AG04450 (cell line): ENCODE data around the gene DCDC1. TPM values are rescaled to one million over a fixed set of nuclear protein-coding genes. Genes with fewer than 3 reads are reported as not detected.

Experiments used
- CTCF ChIA-PET: fragments of 300-600, 350-600 bp; formaldehyde crosslinking; extraction: SDS; loops from one replicate; lab custom pipeline; 2022; ENCODE audit warnings: antibody characterized with exemption, inconsistent platforms; lab: Charles Lee
- POLR2A ChIA-PET: fragments of 350-600 bp; formaldehyde crosslinking; extraction: SDS; loops from one replicate; lab custom pipeline; 2021; ENCODE audit warnings: antibody characterized with exemption, inconsistent platforms; lab: Yijun Ruan, JAX
- DNase-seq: peaks from one replicate; pipeline ENCODE4 v3.0.0-alpha.2; 2011; ENCODE audit warnings: low read depth, low spot score
- H3K27ac ChIP-seq: one replicate; pipeline ENCODE4 v1.5.1; 2012; ENCODE audit warnings: low read depth, low read length, control low read depth
- H3K27me3 ChIP-seq: one replicate; pipeline ENCODE4 v1.6.0; 2012; ENCODE audit warnings: low read length; ENCODE audit not compliant: control insufficient read depth, insufficient read depth
- H3K4me3 ChIP-seq: 2 replicates; pipeline ENCODE4 v1.5.1; 2011; ENCODE audit warnings: mild to moderate bottlenecking, low read depth, low read length, control low read depth
- H3K9me3 ChIP-seq: 2 replicates; pipeline ENCODE4 v1.5.1; 2012; ENCODE audit warnings: low read length; ENCODE audit not compliant: control insufficient read depth, insufficient read depth
- CTCF ChIP-seq: IDR thresholded peaks from 2 replicates; pipeline ENCODE4 v1.5.1; 2011; ENCODE audit warnings: low read depth, low read length, control low read depth, inconsistent platforms
- polyA plus RNA-seq: library from polyadenylated mRNA; depleted of rRNA; stranded (reverse); fragments of >200 nt; gene quantifications from 2 replicates; pipeline ENCODE4 v1.2.3, GENCODE V29; 2011

DCDC1 gene
- polyA plus RNA-seq, 1 experiment, result 0.02 TPM

- no peak overlapping the region for H3K27ac ChIP-seq
- no peak for TF ChIP-seq CTCF
- DNase-seq, result no peak
- no peaks in the 10 kb centered on the region for H3K27me3 ChIP-seq
- CTCF ChIA-PET, result no interaction called here
- POLR2A ChIA-PET, result no interaction called here
- no peak overlapping the region for H3K4me3 ChIP-seq
- H3K9me3 ChIP-seq, result no peaks in the 10 kb centered on the region
Observed at GRCh38 chr11:30984827-30985226, 384.7 kb downstream of the DCDC1 start.

GRCh38 chr11:30984442-30984816 is 385.1 kb downstream of the DCDC1 start:
- POLR2A ChIA-PET, result no interaction called here
- no peak for DNase-seq
- no peak overlapping the region for H3K4me3 ChIP-seq
- H3K27me3 ChIP-seq, result no peaks in the 10 kb centered on the region
- CTCF ChIA-PET, result no interaction called here
- TF ChIP-seq CTCF, result no peak
- H3K9me3 ChIP-seq, result no peaks in the 10 kb centered on the region
- no peak overlapping the region for H3K27ac ChIP-seq

GRCh38 chr11:30983776-30984441 is 385.6 kb downstream of the DCDC1 start:
- no peak overlapping the region for H3K4me3 ChIP-seq
- DNase-seq, result no peak
- no peaks in the 10 kb centered on the region for H3K27me3 ChIP-seq
- POLR2A ChIA-PET, result no interaction called here
- TF ChIP-seq CTCF, result no peak
- no peaks in the 10 kb centered on the region for H3K9me3 ChIP-seq
- no peak overlapping the region for H3K27ac ChIP-seq
- CTCF ChIA-PET, result no interaction called here

DNA sequence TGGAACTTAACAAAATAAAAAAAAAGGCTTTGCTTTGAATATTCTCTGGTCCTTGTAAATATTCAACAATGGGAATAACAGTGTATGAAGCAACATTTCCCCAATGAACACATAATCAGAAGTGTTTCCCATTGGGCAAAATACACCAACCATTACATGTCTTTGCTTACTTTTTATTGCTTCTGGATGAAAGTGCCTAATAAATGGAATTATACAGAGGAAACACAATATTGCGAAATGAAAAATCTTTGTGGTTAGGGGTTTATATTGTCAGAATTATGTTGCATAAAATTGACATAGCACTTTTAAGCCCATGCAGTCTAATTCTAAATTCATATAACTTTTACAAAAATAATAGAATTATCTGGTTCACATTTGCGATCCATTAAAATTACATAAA is 386.4 kb downstream of the DCDC1 start:
- ChIA-PET POLR2A (no interaction called here), CTCF (no interaction called here)
- no peak overlapping the region for H3K4me3 ChIP-seq
- H3K27me3 ChIP-seq, result no peaks in the 10 kb centered on the region
- DNase-seq, result no peak
- no peak for TF ChIP-seq CTCF
- no peak overlapping the region for H3K27ac ChIP-seq
- H3K9me3 ChIP-seq, result no peaks in the 10 kb centered on the region

DNA sequence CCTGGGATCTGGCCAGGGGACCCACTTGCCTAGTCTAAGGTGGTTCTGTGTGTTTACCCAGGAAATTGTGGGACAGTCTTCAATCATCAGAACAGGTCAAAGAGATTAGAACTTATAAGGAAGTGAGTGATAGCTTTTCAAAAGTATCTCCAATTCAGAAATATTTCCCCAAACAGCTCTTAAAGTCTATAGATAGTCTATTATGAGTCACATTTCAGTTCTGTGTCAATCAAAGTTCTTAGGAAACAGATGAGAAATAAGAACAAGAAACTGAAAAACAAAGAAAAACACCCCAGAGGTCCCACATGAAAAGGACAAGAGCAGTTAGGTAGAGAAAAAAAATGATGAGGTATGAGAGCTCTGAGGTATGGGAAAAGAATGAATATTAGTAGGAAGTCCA is 402.0 kb downstream of the DCDC1 start:
- ChIA-PET POLR2A (no interaction called here), CTCF (no interaction called here)
- Histone ChIP-seq H3K27ac (no peak overlapping the region), H3K27me3 (no peaks in the 10 kb centered on the region), H3K4me3 (no peak overlapping the region), H3K9me3 (no peaks in the 10 kb centered on the region; the same call in 1 of the 2 replicates)
- TF ChIP-seq CTCF, result no peak
- DNase-seq, result no peak
